ENCODE data around the gene NAXE. TPM values are rescaled to one million over a fixed set of nuclear protein-coding genes. Genes with fewer than 3 reads are reported as not detected.

Gene NAXE
- total and polyA plus RNA-seq, 2 of the 13 experiments (the other 11 are each of a cell fraction or from before 2014, with no cell fraction given) = 39.4 to 59.4 TPM

GRCh38 chr1:156571919-156572662 is 19.5 kb upstream of the NAXE start, which contains the start of gene IQGAP3 (continued):
- TF ChIP-seq ETV5 (CRISPR knock-in tag; IDR thresholded peaks at IDR 0.05; ENCODE audit: borderline replicate concordance) (peak; percentile 13; the same call in 1 of the 2 replicates), PHF8 (CRISPR knock-in tag; IDR thresholded peaks at IDR 0.05) (peak; percentile 67), NCOR1 (IDR thresholded peaks at IDR 0.05; ENCODE audit: borderline replicate concordance, low read length) (no peak), ZNF484 (CRISPR knock-in tag; IDR thresholded peaks at IDR 0.05; ENCODE audit: borderline replicate concordance, low read depth) (no peak), KDM5B (CRISPR knock-in tag; IDR thresholded peaks at IDR 0.05; ENCODE audit: borderline replicate concordance) (peak; percentile 75; the same call in 1 of the 2 replicates), ZNF737 (CRISPR knock-in tag; IDR thresholded peaks at IDR 0.05; ENCODE audit: borderline replicate concordance) (no peak), NFE2 (CRISPR knock-in tag; IDR thresholded peaks at IDR 0.05) (no peak), ETS1 (CRISPR knock-in tag; IDR thresholded peaks at IDR 0.05) (no peak), ZNF232 (CRISPR knock-in tag; IDR thresholded peaks at IDR 0.05; ENCODE audit: borderline replicate concordance) (no peak), ZSCAN5A (CRISPR knock-in tag; IDR thresholded peaks at IDR 0.05; ENCODE audit: borderline replicate concordance) (no peak), MTF1 (CRISPR knock-in tag; IDR thresholded peaks at IDR 0.05) (no peak), ZNF326 (CRISPR knock-in tag; IDR thresholded peaks at IDR 0.05; ENCODE audit: borderline replicate concordance) (no peak), KAT2B (IDR thresholded peaks at IDR 0.05; ENCODE audit: borderline replicate concordance, low read depth, low read length) (no peak), SOX6 (IDR thresholded peaks at IDR 0.05) (no peak), SOX6 (CRISPR knock-in tag; IDR thresholded peaks at IDR 0.05) (no peak), AHR (CRISPR knock-in tag; IDR thresholded peaks at IDR 0.05) (no peak), E2F2 (CRISPR knock-in tag; IDR thresholded peaks at IDR 0.05; ENCODE audit: borderline replicate concordance) (0 out of 2 replicates have a peak, but pooled peaks have one; percentile 61), NRL (CRISPR knock-in tag; IDR thresholded peaks at IDR 0.05; ENCODE audit: borderline replicate concordance) (no peak), NR2F2 (IDR thresholded peaks at IDR 0.05; ENCODE audit: borderline replicate concordance, low read depth) (no peak), IKZF1 (IDR thresholded peaks at IDR 0.05) (no peak), TBP (CRISPR knock-in tag; IDR thresholded peaks at IDR 0.05) (no peak), IRF1 (CRISPR knock-in tag; IDR thresholded peaks at IDR 0.05; ENCODE audit: low read depth) (no peak)
- TF ChIP-seq, protein P1, sequence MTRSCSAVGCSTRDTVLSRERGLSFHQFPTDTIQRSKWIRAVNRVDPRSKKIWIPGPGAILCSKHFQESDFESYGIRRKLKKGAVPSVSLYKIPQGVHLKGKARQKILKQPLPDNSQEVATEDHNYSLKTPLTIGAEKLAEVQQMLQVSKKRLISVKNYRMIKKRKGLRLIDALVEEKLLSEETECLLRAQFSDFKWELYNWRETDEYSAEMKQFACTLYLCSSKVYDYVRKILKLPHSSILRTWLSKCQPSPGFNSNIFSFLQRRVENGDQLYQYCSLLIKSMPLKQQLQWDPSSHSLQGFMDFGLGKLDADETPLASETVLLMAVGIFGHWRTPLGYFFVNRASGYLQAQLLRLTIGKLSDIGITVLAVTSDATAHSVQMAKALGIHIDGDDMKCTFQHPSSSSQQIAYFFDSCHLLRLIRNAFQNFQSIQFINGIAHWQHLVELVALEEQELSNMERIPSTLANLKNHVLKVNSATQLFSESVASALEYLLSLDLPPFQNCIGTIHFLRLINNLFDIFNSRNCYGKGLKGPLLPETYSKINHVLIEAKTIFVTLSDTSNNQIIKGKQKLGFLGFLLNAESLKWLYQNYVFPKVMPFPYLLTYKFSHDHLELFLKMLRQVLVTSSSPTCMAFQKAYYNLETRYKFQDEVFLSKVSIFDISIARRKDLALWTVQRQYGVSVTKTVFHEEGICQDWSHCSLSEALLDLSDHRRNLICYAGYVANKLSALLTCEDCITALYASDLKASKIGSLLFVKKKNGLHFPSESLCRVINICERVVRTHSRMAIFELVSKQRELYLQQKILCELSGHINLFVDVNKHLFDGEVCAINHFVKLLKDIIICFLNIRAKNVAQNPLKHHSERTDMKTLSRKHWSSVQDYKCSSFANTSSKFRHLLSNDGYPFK (CRISPR knock-in tag; IDR thresholded peaks at IDR 0.05; ENCODE audit: borderline replicate concordance) = no peak; the same call in 1 of the 2 replicates

Data from HepG2 (cell line).